HepG2 (cell line): ENCODE data around the gene C1QTNF5. TPM values are rescaled to one million over a fixed set of nuclear protein-coding genes. Genes with fewer than 3 reads are reported as not detected.

Experiments
- CTCF ChIP-seq: sonication (generic); formaldehyde crosslinking; IDR thresholded peaks from 2 replicates; pipeline ENCODE4 v1.5.0; 2020; ENCODE audit warnings: mild to moderate bottlenecking, missing genetic modification reagents, moderate library complexity
- FOXP1 ChIP-seq, 2 experiments: fragments of 450-650 bp in 1 of 2; IDR thresholded peaks; 2 replicates each; pipeline ENCODE4 v1.6.1; 2017 to 2018; ENCODE audit warnings: antibody characterized with exemption in 1 of 2
- GABPA ChIP-seq, 2 experiments: IDR thresholded peaks; 2 replicates each; pipeline ENCODE4 v1.6.1; 2011 to 2016; ENCODE audit warnings: low read depth in 2 of 2, low read length in 1 of 2, missing biosample characterization in 1 of 2, missing genetic modification characterization in 1 of 2
- GATAD1 ChIP-seq: IDR thresholded peaks from 2 replicates; pipeline ENCODE4 v1.6.1; 2016; ENCODE audit warnings: missing genetic modification reagents, missing compliant biosample characterization
- HCFC1 ChIP-seq: fragments of 150-350 bp; IDR thresholded peaks from 2 replicates; pipeline ENCODE4 v1.6.1; 2014; ENCODE audit warnings: low read depth, low read length
- HDAC1 ChIP-seq: sonication (generic); formaldehyde crosslinking; IDR thresholded peaks from 2 replicates; pipeline ENCODE4 v1.5.1; 2020; ENCODE audit warnings: mild to moderate bottlenecking, missing genetic modification reagents
- HOXA3 ChIP-seq: sonication (generic); formaldehyde crosslinking; IDR thresholded peaks from 2 replicates; pipeline ENCODE4 v1.5.0; 2020; ENCODE audit warnings: missing genetic modification reagents
- JUNB ChIP-seq: sonication (generic); formaldehyde crosslinking; IDR thresholded peaks from 2 replicates; pipeline ENCODE4 v1.8.0; 2022; ENCODE audit warnings: missing genetic modification reagents, mild to moderate bottlenecking, borderline replicate concordance
- MIER3 ChIP-seq: IDR thresholded peaks from 2 replicates; pipeline ENCODE4 v1.6.1; 2016; ENCODE audit warnings: missing compliant biosample characterization, borderline replicate concordance
- MTA3 ChIP-seq: sonication (generic); formaldehyde crosslinking; IDR thresholded peaks from 2 replicates; pipeline ENCODE4 v1.4.0; 2020; ENCODE audit warnings: missing genetic modification reagents
- NBN ChIP-seq: fragments of 450-650 bp; conservative IDR thresholded peaks from 2 replicates; pipeline ENCODE4 v1.6.1; 2017
- RAD21 ChIP-seq: fragments of 450-650 bp; formaldehyde crosslinking; IDR thresholded peaks from 2 replicates; pipeline ENCODE4 v1.5.0; 2020; ENCODE audit warnings: mild to moderate bottlenecking
- TBX2 ChIP-seq: sonication (generic); formaldehyde crosslinking; IDR thresholded peaks from 2 replicates; pipeline ENCODE4 v1.5.0; 2020; ENCODE audit warnings: missing genetic modification reagents, mild to moderate bottlenecking, borderline replicate concordance
- THAP8 ChIP-seq: sonication (generic); formaldehyde crosslinking; IDR thresholded peaks from 2 replicates; pipeline ENCODE4 v1.5.1; 2020; ENCODE audit warnings: missing genetic modification reagents, mild to moderate bottlenecking, borderline replicate concordance
- ZFYVE20 ChIP-seq: sonication (generic); formaldehyde crosslinking; IDR thresholded peaks from 2 replicates; pipeline ENCODE4 v1.8.0; 2023; ENCODE audit warnings: low read depth, mild to moderate bottlenecking, moderate library complexity, missing genetic modification reagents, borderline replicate concordance
- ZNF280D ChIP-seq: sonication (generic); formaldehyde crosslinking; IDR thresholded peaks from 2 replicates; pipeline ENCODE4 v1.5.1; 2020; ENCODE audit warnings: mild to moderate bottlenecking, missing genetic modification reagents
- ZNF362 ChIP-seq: sonication (generic); formaldehyde crosslinking; IDR thresholded peaks from 2 replicates; pipeline ENCODE4 v1.4.0; 2020; ENCODE audit warnings: missing genetic modification reagents, mild to moderate bottlenecking, borderline replicate concordance
- ZNF496 ChIP-seq: sonication (generic); formaldehyde crosslinking; IDR thresholded peaks from 2 replicates; pipeline ENCODE4 v1.8.1; 2023; ENCODE audit warnings: mild to moderate bottlenecking, moderate library complexity, missing genetic modification reagents; ENCODE audit not compliant: insufficient replicate concordance
- ZNF614 ChIP-seq: IDR thresholded peaks from 2 replicates; pipeline ENCODE4 v1.6.1; 2018; ENCODE audit warnings: missing biosample characterization, missing genetic modification reagents, inconsistent platforms, borderline replicate concordance
- ZSCAN30 ChIP-seq: sonication (generic); formaldehyde crosslinking; IDR thresholded peaks from 2 replicates; pipeline ENCODE4 v1.5.0; 2020; ENCODE audit warnings: mild to moderate bottlenecking, missing genetic modification reagents
- ZZZ3 ChIP-seq: sonication (generic); formaldehyde crosslinking; IDR thresholded peaks from 2 replicates; pipeline ENCODE4 v1.4.0; 2020; ENCODE audit warnings: missing genetic modification reagents, mild to moderate bottlenecking, borderline replicate concordance
- polyA plus RNA-seq, 8 experiments: library from polyadenylated mRNA; depleted of rRNA in 3 of 8; stranded (reverse) in 7 of 8; unstranded in 1 of 8; fragments of >200 nt; fragmentation: Illumina TruSeq in 4 of 8; extraction: Trizol in 4 of 8; gene quantifications; 2 replicates each; pipeline versions ENCODE4 v1.2.1 to v1.2.3, GENCODE V29; 2011 to 2016; ENCODE audit warnings: low read depth in 4 of 8, missing spikeins in 1 of 8, mixed read lengths in 1 of 8; ENCODE audit not compliant: insufficient read depth in 1 of 8
- total RNA-seq, 5 experiments: library from RNA; depleted of rRNA; stranded (reverse); fragments of >200 nt; fragmentation: Illumina TruSeq; extraction: Trizol; gene quantifications; 2 replicates each; pipeline ENCODE4 v1.2.3, GENCODE V29; 2016; ENCODE audit warnings: low read depth in 1 of 5

Gene C1QTNF5
- total and polyA plus RNA-seq, 2 of the 13 experiments (the other 11 are each of a cell fraction or from before 2014, with no cell fraction given): 0.86 to 1.2 TPM

- TF ChIP-seq ZNF362 (CRISPR knock-in tag) (no peak; the same call in 1 of the 2 replicates), JUNB (no peak), ZNF280D (CRISPR knock-in tag) (no peak), MIER3 (CRISPR knock-in tag) (no peak), ZFYVE20 (CRISPR knock-in tag) (no peak), RAD21 (no peak), FOXP1 (IDR thresholded peaks at IDR 0.05) (no peak), FOXP1 (CRISPR knock-in tag; IDR thresholded peaks at IDR 0.05) (no peak; the same call in 1 of the 2 replicates), THAP8 (CRISPR knock-in tag) (no peak), HCFC1 (no peak), ZZZ3 (CRISPR knock-in tag) (no peak), NBN (no peak), ZSCAN30 (CRISPR knock-in tag) (no peak), ZNF614 (CRISPR knock-in tag) (no peak), GABPA (IDR thresholded peaks at IDR 0.05; ENCODE audit: low read depth, low read length) (no peak), GABPA (CRISPR knock-in tag; IDR thresholded peaks at IDR 0.05; ENCODE audit: low read depth) (no peak), MTA3 (CRISPR knock-in tag) (no peak), ZNF496 (CRISPR knock-in tag) (no peak), HDAC1 (peak; percentile 91), CTCF (CRISPR knock-in tag) (peak; percentile 40), HOXA3 (peak; percentile 84), GATAD1 (0 out of 2 replicates have a peak, but pooled peaks have one; percentile 29), TBX2 (peak; percentile 85)
Observed at GRCh38 chr11:119376197-119376847, 35.6 kb upstream of the C1QTNF5 start (continued).
